Measurements from ENCODE around the gene OVOL2.

DNA sequence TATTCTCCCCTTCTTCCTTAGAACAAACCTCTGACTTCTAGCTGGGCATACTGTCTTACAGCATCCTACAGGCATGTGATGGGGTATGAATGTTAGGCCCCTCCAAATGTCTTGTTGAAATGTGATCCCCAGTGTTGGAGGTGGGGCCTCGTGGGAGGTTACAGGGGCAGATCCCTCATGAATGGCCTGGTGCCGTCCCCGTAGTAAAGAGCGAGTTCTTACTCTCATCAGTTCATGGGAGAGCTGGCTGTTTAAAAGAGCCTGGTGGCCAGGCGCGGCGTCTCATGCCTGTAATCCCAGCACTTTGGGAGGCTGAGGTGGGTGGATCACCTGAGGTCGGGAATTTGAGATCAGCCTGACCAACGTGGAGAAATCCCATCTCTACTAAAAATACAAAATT lies 15.5 kb downstream of the OVOL2 start:
- TF ChIP-seq GATA2 (IDR thresholded peaks at IDR 0.05; ENCODE audit: low read depth, low read length): no peak
- TF ChIP-seq GATA3 (IDR thresholded peaks at IDR 0.05; ENCODE audit: low read depth, low read length): no peak
